ENCODE data around the gene BICD1.
"Not testable (repeated sequence)": the region's sequence is repeated elsewhere in the genome, so short reads cannot be mapped to it uniquely, and the experiment has no call there.

The BICD1 gene

DNA sequence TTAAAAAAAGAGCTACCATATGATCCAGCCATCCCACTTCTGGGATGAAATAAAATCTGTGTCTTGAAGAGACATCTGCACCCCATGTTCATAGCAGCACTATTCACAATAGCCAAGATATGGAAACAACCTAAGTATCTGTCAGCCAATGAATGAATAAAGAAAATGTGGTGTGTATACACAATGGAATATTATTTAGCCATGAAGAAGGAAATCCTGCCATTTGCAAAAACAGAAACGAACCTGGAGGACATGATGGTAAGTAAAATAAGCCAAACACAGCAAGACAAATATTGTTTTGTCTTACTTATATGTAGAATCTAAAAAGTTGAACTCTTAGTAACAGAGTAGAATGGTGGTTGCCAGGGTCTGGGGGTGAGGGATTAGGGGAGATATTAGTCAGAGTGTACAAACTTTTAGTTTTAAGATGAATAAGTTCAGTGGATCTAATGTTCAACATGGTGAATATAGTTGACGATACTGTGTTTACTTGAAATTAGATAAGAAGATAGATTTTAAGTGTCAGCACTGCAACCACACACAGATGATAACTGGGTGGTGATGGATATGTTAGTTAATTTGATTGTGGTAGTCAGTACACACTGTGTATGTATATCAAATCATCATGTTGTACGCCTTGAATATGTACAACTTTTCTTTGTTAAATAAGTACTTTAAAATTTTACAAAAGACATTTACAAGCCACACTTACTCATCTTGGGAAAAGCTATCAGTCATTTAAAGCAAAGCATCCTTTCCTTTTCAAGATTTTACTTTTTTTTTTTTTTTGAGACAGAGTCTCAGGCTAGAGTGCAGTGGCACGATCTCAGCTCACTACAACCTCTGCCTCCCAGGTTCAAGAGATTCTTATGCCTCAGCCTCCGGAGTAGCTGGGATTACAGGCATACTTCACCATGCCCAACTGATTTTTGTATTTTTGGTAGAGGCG lies 89.9 kb downstream of the BICD1 start:
- DNase-seq = no peak

DNA sequence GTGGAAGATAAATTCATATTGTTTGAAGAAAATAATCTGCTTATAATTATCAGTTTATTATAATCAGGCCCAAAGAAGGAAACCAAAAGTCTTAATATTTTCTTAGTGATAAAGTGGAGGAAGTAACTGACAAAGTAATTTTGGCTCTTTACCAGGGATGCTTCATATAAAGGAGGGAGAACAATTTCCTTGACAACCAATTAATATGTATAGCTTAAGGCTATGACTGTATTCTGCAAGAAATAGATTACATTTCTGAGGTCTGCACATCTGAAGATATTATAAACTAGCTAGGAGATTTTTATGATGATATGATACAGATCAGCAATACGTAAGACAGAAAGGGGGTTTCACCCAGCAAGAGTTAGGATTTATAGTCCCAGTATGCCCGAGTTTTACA lies 90.8 kb downstream of the BICD1 start:
- no peak for DNase-seq

DNA sequence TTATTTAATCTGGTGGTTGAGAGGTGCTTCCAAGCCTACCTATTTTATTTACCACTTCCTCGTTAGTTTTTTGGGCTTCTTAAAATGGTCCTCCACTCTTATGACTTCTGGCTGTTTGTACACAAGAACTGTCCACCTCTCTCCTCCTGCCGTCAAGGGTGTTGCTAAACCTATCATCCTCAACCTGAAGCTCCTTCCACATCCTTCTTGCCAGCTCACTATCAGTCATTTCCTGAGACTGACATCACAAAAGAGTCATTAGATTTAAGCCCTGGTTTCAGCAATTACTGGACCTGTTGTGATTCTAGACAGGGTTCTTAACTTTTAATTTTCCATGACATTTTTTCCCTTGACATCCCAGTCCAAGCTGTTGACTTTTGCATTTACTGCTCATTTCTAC lies 91.9 kb downstream of the BICD1 start:
- DNase-seq = no peak

DNA sequence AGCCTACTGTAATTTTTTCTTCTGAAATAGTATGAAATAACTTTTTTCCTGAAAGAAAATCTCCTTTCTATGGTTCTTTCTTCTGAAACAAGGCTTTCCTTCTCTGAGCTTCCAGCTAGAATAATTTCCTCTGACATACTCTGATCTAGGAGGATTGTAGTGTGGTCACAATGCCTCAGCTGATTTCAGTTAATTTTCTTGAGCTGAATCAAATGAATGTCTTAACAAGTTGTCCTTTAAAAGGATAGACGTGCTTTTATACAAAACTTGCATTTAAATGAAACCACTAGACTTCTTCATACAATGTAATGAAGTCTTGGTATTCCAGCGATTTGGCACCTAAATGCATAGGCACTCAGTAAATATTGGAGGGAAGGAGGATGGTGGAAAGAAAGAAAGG lies 94.4 kb downstream of the BICD1 start:
- no peak for DNase-seq

DNA sequence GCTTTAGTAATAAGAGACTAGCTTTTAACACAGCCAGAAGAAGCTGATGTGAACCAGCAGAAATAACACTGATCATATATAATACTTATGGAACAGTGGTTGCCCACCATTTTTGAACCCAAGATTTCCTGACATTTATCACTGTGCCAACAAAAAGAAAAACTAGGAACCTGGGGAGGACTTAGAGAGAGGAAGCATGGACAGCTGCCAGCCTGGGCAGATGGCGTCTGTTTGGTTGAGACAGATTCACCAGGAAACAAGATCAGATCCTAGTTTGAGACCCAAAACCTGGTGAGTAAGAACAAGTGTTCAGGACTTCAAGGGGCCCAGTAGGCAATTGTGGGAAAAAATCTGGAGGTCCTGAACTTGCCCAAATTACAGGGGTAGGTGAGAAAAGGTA lies 95.3 kb downstream of the BICD1 start:
- no peak for DNase-seq

DNA sequence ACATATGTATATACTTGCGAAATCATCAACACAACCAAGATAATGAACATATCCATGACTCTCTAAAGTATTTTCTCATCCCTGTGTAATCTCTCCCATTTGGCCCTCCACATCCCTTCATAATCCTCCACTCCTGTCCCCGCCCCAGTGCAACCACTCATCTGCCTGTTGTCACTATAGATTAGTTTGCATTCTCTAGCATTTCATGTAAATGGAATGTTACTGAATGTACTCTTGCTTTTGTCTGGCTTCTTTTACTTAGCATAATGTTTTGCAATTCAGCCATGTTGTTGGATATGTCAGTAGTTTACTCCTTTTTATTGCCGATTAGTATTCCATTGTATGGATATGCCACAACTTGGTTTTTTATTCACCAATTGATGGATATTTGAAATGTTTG lies 99.1 kb downstream of the BICD1 start:
- no peak for DNase-seq

DNA sequence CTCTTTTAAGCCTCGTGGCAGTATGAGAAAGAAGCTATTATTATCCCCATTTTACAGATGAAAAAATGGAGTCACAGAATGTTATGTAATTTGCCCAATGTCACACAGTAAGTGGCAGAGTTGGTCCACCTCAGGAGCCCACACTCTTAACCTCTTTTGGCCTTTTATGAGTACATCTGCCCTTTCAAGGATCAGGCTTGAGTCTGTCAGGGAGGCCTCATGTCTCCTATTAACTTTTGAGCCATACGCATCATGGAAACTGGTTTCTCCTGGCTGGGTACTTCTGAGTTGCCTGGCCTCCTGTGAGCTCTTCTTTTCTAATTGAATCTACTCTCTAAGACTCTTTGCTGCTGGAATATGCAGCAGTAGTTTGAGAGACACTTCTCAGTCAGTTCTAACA lies 101.7 kb downstream of the BICD1 start:
- DNase-seq = no peak

DNA sequence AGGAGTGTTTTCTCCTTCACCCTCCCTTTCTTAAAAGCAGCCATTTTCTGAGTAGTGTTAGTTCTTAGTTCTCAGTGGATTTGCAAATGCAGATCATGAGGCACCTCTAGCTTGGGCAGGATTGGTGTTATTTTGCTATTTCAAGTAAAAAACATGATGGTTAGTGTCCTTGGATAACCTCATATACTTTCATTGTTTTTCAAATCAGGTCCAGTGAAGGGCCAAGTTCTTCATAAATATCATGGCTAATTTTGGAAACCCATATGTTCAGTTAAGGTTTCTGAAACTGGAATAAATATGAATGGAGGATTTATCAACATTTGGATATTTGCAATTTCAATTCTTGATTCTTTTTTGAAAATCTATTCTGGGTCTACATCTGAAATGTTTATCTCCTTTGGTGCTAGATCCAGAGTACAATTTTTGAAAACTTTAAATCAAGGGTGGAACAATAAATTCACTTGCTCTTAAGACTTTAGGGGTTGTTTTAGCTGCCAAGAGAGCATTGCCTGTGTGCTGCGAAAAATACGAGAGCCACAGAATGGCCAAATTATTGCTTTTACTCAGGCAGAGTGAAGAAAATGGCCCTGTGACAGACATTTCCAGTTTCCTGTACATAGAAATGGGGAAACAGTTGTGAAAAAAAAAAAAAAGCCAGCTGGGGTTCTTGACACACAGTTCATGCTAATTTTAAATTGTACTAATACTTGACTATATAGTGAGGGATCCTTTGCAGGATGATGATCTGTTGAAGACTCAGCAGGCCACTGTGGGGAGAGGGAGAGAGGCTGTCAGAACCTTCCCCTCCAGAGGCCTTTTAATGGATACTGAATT lies 104.6 kb downstream of the BICD1 start:
- no peak for DNase-seq

DNA sequence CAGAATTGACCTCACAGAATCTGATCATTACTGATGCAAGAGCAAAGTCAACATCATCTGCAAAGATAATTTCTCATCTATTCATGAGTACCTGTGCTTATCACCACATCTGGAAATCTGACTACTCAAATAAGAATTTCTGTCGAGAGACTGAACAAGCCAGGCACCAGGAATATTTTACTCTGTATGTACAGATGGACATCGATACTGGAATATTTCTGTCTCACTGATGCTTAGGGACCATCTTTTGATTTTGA lies 105.2 kb downstream of the BICD1 start:
- DNase-seq = no peak

DNA sequence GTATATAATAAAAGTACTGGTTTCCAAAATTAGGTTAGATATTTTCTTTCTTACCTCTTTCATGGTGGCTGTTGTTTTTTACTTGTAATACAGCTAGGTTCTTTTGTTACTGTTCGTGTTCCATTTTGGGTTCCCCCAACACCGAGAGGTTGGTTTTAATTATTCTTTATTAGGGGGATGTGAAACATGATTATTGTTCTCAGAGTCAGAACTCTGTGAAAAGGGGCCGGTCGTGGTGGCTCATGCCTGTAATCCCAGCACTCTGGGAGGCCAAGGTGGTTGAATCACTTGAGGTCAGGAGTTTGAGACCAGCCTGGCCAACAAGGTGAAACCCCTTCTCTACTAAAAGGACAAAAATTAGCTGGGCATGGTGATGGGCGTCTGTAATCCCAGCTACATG lies 108.1 kb downstream of the BICD1 start:
- no peak for DNase-seq

DNA sequence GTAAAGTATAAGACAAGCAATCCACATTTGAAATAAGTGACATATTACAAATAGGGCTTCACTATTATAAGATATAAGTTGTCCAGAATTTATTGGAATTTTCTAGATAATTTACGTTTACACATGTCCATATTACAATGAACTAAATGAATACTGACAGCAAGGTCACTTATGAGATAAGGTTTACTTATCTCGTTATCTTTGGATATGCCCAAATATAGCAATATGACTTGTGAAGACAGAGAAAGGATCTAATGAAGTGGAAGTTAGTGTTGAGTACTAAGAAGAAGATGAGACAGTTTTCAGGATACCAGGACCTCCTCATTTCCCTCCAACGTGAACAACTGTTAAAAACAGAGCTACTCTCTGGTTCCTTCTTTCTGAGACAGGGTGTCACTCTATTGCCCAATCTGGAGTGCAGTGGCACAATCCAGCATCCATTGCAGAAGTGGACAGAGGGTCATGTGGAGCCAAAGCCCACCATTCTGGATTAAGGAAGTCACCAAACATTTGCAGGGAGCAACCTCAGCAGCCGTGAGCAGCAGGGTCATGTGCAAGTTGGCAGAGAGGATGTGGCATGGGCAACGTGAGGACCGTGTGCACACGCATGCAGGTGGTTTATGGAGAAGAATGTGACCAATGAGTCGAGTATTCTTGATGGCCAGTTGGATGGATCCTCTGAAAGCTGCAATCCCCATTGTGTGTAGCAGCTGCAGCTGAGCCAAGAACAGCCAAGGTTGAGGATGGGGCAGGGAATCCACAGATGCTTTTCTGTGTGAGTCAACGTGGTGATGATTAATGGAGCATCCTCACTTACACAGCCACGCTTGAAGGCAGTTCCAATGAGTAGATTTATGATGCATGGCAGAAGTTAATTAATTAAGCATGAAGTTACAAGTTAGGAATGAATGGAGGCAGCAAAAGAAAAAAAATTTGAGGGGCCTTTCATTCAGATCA lies 111.0 kb downstream of the BICD1 start:
- DNase-seq = no peak

DNA sequence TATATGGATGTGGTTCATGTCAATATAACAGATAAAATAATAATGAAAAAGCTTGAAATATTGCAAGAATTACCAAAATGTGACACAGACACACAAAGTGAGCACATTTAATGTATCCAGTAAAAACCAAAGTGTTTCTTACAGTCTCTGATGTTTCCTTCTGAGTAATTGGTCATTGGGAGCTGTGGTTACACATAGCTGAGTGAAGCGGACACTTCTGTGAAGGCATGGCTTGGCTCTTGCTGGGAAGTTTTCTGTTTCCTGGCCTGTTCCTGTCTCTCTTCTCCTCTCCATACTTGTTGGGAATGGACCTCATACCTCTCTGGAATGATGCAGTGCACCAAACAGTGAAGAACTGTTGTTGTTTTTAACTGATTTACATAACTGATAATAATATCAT lies 117.3 kb downstream of the BICD1 start:
- no peak for DNase-seq

DNA sequence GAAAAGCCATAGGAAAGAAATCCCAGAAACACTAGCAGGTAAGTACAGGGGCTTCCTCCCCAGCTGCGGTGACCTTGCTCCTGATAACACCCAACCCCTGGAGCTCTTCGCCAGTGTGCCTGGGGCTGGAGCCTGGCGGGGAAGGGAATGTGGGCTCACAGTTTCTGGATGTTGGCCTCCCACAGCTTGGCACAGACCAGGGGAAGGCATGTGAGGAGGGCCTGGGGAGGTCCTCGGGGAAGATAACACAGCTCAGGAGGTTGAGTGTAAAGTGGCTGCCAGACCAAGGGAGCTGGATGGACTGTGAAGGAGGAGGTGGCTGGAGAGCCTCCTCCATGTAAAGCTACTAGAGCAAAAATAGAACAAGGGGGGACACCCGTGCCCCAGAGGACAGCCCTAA lies 120.1 kb downstream of the BICD1 start:
- DNase-seq = no peak

DNA sequence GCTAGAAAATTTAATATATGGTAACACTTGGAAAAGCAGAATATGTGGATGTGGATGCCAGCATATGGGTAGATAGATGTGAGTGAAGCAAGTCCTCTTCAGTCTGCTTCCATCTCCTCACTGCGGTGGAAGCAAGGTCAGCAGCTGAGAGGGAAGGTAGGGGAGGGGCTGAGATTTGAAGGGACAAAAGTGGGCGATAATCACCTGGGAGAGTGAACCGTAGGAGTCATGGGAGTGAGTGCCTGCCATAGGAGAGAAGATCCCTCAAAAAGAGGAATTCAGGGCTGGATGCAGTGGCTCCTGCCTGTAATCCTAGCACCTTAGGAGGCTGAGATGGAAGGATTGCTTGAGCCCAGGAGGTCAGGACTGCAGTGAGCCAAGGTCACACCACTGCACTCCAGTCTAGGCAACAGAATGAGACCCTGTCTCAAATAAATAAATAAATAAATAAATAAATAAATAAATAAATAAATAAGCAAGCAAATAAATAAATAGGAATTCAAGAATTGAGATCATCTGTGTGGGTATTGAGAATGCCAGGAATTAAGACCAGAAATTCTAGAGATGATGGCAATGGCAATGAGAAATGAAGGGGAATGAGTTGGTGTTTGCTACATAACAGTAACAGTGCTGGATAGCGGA lies 123.4 kb downstream of the BICD1 start:
- no peak for DNase-seq

DNA sequence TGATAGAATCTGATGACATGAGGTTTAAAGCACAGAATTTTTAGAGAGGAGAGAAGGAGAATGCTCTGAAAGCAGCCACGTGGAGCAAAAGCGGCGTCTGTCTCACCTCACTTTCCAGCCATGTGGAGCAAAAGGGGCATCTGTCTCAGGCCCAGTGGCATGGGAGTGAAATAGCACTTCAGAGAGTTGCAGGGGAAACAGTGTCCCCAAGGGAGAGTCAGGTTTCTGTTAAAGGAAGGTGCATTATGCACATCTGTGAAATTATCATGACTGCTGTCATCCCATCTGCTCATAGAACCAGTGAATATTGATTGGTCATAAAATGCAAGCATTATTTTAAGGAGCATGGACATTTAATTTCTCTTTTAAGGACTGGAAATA lies 124.0 kb downstream of the BICD1 start:
- peak; percentile 65 for DNase-seq

DNA sequence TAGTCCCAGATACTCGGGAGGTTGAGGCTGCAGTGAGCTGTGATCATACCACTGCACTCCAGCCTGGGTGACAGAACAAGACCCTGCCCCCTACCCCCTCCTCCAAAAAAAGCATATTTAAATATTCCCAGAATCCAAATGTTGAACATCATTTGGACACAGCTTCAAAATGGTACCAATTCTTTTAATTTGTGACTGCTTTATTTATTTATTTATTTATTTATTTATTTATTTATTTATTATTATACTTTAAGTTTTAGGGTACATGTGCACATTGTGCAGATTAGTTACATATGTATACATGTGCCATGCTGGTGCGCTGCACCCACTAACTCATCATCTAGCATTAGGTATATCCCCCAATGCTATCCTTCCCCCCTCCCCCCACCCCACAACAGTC lies 124.7 kb downstream of the BICD1 start:
- DNase-seq = not testable (repeated sequence)

DNA sequence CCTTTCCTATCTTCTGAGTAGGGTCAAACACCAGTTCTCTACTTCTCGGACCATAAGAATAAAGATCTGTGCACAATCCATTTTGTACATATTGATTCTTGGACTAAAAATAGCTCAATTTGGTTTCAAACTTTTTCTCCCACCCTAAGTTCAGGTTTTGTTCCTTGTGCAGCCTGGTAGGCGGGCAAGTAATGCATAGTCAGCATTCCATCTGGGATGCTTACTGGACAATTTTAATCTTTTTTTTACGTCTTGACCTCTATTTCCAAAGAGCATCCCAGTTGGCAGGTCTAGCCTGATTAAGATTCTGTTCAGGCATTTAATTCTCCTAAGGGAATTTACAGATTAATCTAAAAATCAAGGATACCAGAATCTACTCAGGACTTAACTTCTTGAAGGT lies 126.9 kb downstream of the BICD1 start:
- DNase-seq = no peak

DNA sequence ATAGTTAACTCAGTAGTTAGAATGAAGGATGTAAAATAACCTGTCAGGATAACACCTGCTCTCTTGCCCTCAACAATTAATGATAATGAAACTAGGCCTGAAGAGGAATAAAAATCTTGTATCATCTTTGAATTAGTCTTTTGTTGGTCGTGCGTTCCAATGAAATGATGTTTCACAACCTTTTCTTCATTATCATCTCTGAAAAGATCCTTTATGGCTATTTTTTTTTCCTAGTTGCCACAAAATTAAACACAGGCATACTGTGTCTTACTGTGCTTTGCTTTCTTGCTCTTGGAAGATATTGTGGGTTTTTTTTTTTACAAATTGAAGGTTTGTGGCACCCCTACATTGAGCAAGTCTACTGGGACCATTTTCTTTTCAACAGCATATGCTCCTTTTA lies 128.6 kb downstream of the BICD1 start:
- DNase-seq = no peak

DNA sequence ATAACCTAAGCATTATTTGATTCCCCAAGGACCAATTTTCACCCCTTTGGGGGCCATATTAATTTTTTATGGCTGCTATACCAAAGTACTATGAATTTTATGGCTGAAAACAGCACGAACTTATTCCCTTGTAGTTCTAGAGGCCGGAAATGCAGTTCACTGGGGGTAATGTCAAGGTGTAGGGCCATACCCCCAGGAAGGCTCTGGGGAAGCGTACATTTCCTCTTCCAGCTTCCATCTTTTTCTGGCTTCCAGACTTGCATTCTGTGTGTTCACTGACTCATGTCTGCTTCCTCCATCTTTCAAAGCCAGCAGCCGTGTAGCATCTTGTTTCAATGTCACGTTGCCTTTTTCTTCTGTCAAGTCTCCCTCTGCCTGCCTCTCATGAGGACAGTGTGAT lies 133.5 kb downstream of the BICD1 start:
- DNase-seq = no peak

DNA sequence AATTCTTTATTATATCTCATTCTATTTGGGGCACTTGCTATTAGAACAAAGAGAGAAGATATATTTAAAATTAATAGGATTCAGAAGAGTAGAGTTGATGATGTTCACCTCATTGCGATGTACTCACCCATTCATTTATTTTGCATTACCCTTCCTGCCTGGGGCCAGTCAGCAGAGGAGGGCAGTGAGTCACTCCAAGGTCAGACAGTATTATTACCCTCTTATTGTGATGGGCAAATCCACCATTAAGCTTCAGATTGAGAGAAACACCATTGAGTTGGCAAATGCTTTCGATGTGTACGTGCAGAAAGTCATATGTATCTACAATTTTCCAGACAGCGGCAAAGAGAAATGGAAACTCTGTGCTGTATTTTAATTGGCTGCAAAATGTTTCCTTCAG lies 134.2 kb downstream of the BICD1 start:
- no peak for DNase-seq

DNA sequence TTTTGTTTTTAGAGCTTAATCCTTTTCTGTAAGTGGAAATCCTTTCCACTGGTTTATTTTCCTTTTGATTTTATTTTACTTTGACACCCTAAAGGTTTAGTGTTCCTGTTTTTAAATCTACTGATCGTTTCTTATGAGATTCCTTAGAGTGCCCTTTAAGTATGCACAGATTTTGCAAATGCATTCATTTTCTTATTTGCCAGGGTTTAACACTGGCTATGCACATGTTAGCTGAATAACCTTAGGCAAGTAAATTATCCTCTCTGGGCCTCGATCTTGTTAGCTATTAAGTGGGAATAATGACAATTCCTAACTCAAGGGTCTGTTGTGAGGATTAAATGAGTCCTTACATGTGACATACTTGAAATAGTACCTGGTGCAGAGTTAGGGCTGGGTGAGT lies 136.0 kb downstream of the BICD1 start:
- no peak for DNase-seq

DNA sequence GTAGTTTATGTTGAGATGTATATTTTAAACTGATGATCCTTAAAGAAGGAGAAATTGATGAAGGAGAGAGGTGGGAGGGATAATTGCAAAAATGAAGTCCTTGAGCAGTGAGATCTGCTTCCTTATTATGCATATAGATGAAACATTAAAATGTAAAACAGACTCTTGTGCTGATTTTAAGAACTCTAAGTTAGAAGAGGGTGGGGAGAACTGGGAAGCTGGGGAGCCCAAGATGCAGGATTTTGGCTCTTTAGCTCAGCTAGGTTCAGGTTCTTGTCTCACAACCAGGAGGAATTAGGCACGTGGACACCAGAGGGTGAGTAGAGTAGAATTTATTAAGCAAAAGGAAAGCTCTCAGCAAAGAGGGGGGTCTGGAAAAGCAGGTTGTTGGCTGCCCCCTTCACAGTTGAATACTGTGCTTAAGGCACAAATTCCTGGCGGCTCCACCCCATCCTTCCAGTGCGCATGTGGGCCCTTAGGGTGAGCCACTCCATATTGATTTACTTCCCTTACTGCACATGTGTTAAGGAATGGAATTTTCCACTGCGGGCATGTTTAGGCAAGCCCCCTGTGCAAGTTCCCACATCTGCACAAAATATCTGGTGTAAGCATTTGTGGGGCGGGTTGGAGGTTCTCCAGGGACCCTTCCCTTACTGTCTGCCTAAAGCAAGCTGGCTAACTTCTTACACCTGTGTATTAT lies 141.9 kb downstream of the BICD1 start:
- no peak for DNase-seq
